HL-60 (cell line): ENCODE measurements around the gene SPTBN1.

Experiments used
- DNase-seq, 2 experiments: peaks; one replicate each; pipeline ENCODE4 v3.0.0-alpha.2; 2010 to 2020; ENCODE audit warnings: low read depth in 1 of 2, low spot score in 1 of 2
- H3K27ac ChIP-seq: fragments of 250-450 bp; sonication (Bioruptor Pico); replicated peaks from 2 replicates; pipeline ENCODE4 v1.5.1; 2020; ENCODE audit warnings: mild to moderate bottlenecking, moderate library complexity
- H3K27me3 ChIP-seq: fragments of 250-450 bp; sonication (Bioruptor Pico); 2 replicates; pipeline ENCODE4 v1.5.1; 2021; ENCODE audit warnings: mild to moderate bottlenecking, moderate library complexity; ENCODE audit not compliant: insufficient read depth, poor library complexity, severe bottlenecking
- H3K4me3 ChIP-seq: replicated peaks from 2 replicates; pipeline ENCODE4 v1.5.1; 2011; ENCODE audit warnings: mild to moderate bottlenecking, control low read depth, low read length; ENCODE audit not compliant: insufficient read depth
- GABPA ChIP-seq: IDR thresholded peaks from 2 replicates; pipeline ENCODE4 v1.6.1; 2012; ENCODE audit warnings: low read depth
- POLR2AphosphoS5 ChIP-seq: IDR thresholded peaks from 2 replicates; pipeline ENCODE4 v1.6.1; 2012; ENCODE audit warnings: low read depth
- SPI1 ChIP-seq: IDR thresholded peaks from 2 replicates; pipeline ENCODE4 v1.6.1; 2012; ENCODE audit warnings: low read depth, mild to moderate bottlenecking, borderline replicate concordance
- TF ChIP-seq, protein P1 (sequence below): IDR thresholded peaks from 2 replicates; pipeline ENCODE4 v1.6.1; 2012; ENCODE audit warnings: low read depth; ENCODE audit not compliant: insufficient replicate concordance
- TF ChIP-seq, protein P2 (sequence below): IDR thresholded peaks from one replicate; pipeline ENCODE4 v1.5.1; 2011; ENCODE audit warnings: low read length, control low read depth, inconsistent platforms; ENCODE audit not compliant: insufficient read depth

The SPTBN1 gene

DNA sequence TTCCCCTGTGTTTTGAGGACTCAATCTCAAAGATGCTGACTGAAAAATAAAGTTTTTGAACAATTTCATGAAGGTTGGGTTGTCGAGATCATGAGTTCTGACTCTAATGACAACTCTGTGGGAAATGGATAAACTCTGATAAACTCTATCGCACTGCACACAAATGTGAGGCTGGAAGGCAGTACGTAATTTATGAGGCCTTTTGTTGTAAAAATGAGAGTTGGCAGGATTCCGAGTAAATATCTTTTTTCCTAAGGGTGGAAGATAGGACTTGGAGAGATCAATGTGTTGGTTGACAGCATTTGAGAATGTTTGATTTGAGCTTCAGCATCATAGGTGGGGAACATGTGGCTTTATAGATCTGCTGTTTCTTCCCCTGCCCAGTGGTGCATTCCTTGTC, 90.4 kb downstream of the SPTBN1 start:
- no peak overlapping the region for H3K27ac ChIP-seq
- TF ChIP-seq, protein P1, sequence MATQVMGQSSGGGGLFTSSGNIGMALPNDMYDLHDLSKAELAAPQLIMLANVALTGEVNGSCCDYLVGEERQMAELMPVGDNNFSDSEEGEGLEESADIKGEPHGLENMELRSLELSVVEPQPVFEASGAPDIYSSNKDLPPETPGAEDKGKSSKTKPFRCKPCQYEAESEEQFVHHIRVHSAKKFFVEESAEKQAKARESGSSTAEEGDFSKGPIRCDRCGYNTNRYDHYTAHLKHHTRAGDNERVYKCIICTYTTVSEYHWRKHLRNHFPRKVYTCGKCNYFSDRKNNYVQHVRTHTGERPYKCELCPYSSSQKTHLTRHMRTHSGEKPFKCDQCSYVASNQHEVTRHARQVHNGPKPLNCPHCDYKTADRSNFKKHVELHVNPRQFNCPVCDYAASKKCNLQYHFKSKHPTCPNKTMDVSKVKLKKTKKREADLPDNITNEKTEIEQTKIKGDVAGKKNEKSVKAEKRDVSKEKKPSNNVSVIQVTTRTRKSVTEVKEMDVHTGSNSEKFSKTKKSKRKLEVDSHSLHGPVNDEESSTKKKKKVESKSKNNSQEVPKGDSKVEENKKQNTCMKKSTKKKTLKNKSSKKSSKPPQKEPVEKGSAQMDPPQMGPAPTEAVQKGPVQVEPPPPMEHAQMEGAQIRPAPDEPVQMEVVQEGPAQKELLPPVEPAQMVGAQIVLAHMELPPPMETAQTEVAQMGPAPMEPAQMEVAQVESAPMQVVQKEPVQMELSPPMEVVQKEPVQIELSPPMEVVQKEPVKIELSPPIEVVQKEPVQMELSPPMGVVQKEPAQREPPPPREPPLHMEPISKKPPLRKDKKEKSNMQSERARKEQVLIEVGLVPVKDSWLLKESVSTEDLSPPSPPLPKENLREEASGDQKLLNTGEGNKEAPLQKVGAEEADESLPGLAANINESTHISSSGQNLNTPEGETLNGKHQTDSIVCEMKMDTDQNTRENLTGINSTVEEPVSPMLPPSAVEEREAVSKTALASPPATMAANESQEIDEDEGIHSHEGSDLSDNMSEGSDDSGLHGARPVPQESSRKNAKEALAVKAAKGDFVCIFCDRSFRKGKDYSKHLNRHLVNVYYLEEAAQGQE = no peak
- TF ChIP-seq GABPA (no peak), POLR2AphosphoS5 (no peak), SPI1 (no peak)
- TF ChIP-seq, protein P2, sequence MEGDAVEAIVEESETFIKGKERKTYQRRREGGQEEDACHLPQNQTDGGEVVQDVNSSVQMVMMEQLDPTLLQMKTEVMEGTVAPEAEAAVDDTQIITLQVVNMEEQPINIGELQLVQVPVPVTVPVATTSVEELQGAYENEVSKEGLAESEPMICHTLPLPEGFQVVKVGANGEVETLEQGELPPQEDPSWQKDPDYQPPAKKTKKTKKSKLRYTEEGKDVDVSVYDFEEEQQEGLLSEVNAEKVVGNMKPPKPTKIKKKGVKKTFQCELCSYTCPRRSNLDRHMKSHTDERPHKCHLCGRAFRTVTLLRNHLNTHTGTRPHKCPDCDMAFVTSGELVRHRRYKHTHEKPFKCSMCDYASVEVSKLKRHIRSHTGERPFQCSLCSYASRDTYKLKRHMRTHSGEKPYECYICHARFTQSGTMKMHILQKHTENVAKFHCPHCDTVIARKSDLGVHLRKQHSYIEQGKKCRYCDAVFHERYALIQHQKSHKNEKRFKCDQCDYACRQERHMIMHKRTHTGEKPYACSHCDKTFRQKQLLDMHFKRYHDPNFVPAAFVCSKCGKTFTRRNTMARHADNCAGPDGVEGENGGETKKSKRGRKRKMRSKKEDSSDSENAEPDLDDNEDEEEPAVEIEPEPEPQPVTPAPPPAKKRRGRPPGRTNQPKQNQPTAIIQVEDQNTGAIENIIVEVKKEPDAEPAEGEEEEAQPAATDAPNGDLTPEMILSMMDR = no peak
- H3K4me3 ChIP-seq = no peak overlapping the region
- no peaks in the 10 kb centered on the region for H3K27me3 ChIP-seq
- no peak for DNase-seq

DNA sequence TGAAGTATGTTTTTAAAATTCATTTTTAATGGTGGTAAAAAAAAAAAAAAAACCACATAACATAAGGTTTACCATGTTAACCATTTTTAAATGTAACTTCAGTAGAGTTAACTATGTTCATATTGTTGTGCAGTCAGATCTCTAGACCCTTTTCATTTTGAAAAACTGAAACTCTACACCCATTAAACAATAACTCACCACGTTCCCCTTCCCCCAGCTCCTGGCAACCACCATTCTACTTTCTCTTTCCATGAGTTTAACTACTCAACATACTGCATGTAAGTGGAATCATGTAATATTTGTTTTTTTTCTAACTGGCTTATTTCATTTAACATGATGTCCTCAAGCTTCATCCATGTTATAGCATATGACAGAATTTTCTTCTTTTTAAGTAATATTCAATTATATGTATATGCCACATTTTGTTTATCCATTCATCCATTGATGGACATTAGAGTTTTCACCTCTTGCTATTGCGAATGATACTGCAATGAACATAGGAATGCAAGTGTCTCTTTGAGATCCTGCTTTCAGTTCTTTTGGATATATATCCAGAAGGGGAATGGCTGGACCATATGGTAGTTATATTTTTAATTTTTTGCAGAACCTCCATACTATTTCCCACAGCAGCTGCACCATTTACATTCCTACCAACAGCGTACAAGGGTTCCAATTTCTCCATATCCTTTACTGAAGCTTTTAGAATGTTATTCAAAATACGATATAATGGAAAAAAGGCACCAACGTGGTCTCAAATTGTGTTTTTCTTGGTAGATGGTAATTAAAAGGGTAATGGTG, 91.0 kb downstream of the SPTBN1 start:
- Histone ChIP-seq H3K27me3 (no peaks in the 10 kb centered on the region), H3K27ac (no peak overlapping the region), H3K4me3 (no peak overlapping the region)
- no peak for DNase-seq
- TF ChIP-seq, protein P2 = no peak
- TF ChIP-seq, protein P1 = no peak
- TF ChIP-seq SPI1 (no peak), GABPA (no peak), POLR2AphosphoS5 (no peak)

DNA sequence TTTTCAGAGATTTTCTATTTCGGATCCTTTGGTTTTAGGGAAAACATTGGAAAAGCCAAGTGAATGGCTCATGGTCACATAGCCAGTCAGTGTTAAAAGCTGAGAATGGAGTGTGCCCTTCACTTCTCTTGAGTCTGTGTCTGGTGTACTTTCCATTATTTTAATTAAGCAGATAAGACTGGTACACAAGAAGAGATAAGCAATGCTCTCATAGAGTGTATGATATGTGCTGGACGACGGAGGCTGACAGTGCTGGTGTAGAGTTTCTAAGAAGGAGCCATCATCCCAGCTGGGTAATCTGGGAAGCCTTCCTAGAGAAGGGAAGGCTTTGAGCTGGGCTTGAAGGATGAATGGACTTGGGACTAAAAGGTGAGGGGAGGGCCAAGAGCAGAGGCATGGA, 93.3 kb downstream of the SPTBN1 start:
- no peak for DNase-seq
- TF ChIP-seq SPI1 = no peak
- TF ChIP-seq GABPA = no peak
- TF ChIP-seq, protein P2 = no peak
- no peak for TF ChIP-seq POLR2AphosphoS5
- TF ChIP-seq, protein P1 = no peak
- no peaks in the 10 kb centered on the region for H3K27me3 ChIP-seq
- H3K27ac ChIP-seq = no peak overlapping the region
- no peak overlapping the region for H3K4me3 ChIP-seq
